MCF 10A (cell line): ENCODE measurements around the gene NCDN. TPM values are rescaled to one million over a fixed set of nuclear protein-coding genes. Genes with fewer than 3 reads are reported as not detected.

Experiments used
- BruUV-seq: library from RNA; stranded (reverse); fragments of 400-500 nt; replicated peaks from 2 replicates; lab custom pipeline; 2021; lab: Mats Ljungman, UMichigan
- CTCF ChIA-PET: fragments of 300-600 bp; sonication (Branson Sonifier 250); formaldehyde crosslinking; extraction: SDS; loops from one replicate; lab custom pipeline; 2021; ENCODE audit warnings: antibody characterized with exemption, inconsistent platforms; lab: Yijun Ruan, JAX
- POLR2A ChIA-PET: fragments of 300-600, 350-650 bp; sonication (Branson Sonifier 250); formaldehyde crosslinking; extraction: SDS; loops from one replicate; lab custom pipeline; 2020; ENCODE audit warnings: antibody characterized with exemption, inconsistent platforms; lab: Yijun Ruan, JAX
- DNase-seq: peaks from one replicate; pipeline ENCODE4 v3.0.0-alpha.2; 2018; ENCODE audit not compliant: unreplicated experiment
- H3K27ac Mint-ChIP-seq: one replicate; pipeline ENCODE4 v1.8.0; 2022; ENCODE audit warnings: mild to moderate bottlenecking, low read depth, mixed read lengths; ENCODE audit not compliant: unreplicated experiment
- H3K27me3 Mint-ChIP-seq: one replicate; pipeline ENCODE4 v1.8.0; 2022; ENCODE audit warnings: mixed read lengths; ENCODE audit not compliant: insufficient read depth, unreplicated experiment
- H3K36me3 Mint-ChIP-seq: one replicate; pipeline ENCODE4 v1.8.0; 2022; ENCODE audit warnings: mild to moderate bottlenecking, moderate library complexity, mixed read lengths; ENCODE audit not compliant: insufficient read depth, unreplicated experiment
- H3K4me1 Mint-ChIP-seq: one replicate; pipeline ENCODE4 v1.8.0; 2022; ENCODE audit warnings: mixed read lengths; ENCODE audit not compliant: insufficient read depth, unreplicated experiment
- H3K4me3 Mint-ChIP-seq: one replicate; pipeline ENCODE4 v1.8.0; 2022; ENCODE audit warnings: mild to moderate bottlenecking, moderate library complexity, mixed read lengths; ENCODE audit not compliant: unreplicated experiment
- H3K9me3 Mint-ChIP-seq: one replicate; pipeline ENCODE4 v1.8.0; 2022; ENCODE audit warnings: mixed read lengths; ENCODE audit not compliant: unreplicated experiment
- intact Hi-C: fragments of 100-400 bp; cut with micrococcal nuclease; formaldehyde crosslinking; loops from 2 replicates; pipeline ENCODE4 v1.14.1; 2022
- total RNA-seq: library from RNA; stranded (reverse); gene quantifications from 2 replicates; pipeline ENCODE4 v1.2.3, GENCODE V29; 2022
- TF ChIP-seq, protein P1 (sequence below): fragments of 200-600 bp; IDR thresholded peaks from one replicate; pipeline ENCODE4 v1.8.0; 2022; ENCODE audit warnings: antibody characterized with exemption, mild to moderate bottlenecking; ENCODE audit not compliant: unreplicated experiment

Gene NCDN
- total RNA-seq, 1 experiment from 2014 or later = 31.5 TPM

GRCh38 chr1:35595684-35596083 lies 38.1 kb downstream of the NCDN start:
- H3K9me3 Mint-ChIP-seq = no peaks in the 10 kb centered on the region
- BruUV-seq = no TSS peak
- H3K27me3 Mint-ChIP-seq = no peaks in the 10 kb centered on the region
- H3K4me1 Mint-ChIP-seq = no peaks in the 10 kb centered on the region
- H3K4me3 Mint-ChIP-seq = no peak overlapping the region
- CTCF ChIA-PET = interaction anchor here (0.8 kb wide), 1 partner anchor 88 kb away, joined by 3 read pairs; no protein-coding TSS in a partner anchor
- H3K27ac Mint-ChIP-seq = no peak overlapping the region
- TF ChIP-seq, protein P1, sequence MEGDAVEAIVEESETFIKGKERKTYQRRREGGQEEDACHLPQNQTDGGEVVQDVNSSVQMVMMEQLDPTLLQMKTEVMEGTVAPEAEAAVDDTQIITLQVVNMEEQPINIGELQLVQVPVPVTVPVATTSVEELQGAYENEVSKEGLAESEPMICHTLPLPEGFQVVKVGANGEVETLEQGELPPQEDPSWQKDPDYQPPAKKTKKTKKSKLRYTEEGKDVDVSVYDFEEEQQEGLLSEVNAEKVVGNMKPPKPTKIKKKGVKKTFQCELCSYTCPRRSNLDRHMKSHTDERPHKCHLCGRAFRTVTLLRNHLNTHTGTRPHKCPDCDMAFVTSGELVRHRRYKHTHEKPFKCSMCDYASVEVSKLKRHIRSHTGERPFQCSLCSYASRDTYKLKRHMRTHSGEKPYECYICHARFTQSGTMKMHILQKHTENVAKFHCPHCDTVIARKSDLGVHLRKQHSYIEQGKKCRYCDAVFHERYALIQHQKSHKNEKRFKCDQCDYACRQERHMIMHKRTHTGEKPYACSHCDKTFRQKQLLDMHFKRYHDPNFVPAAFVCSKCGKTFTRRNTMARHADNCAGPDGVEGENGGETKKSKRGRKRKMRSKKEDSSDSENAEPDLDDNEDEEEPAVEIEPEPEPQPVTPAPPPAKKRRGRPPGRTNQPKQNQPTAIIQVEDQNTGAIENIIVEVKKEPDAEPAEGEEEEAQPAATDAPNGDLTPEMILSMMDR = no peak
- no peak for DNase-seq
- peaks cover 23% of the 10 kb centered on the region for H3K36me3 Mint-ChIP-seq
- intact Hi-C loops = no loop called here
- POLR2A ChIA-PET = no interaction called here

- no peak for DNase-seq
- ChIA-PET CTCF (interaction anchor here (1.1 kb wide), 1 partner anchor 29 kb away, joined by 5 read pairs; no protein-coding TSS in a partner anchor), POLR2A (interaction anchor here (0.6 to 0.7 kb wide), 2 partner anchors 11 to 26 kb away, joined by 3 read pairs; no protein-coding TSS in a partner anchor)
- H3K27ac Mint-ChIP-seq = no peak overlapping the region
- intact Hi-C loops = no loop called here
- H3K9me3 Mint-ChIP-seq = no peaks in the 10 kb centered on the region
- no peak overlapping the region for H3K4me3 Mint-ChIP-seq
- peaks cover 29% of the 10 kb centered on the region for H3K36me3 Mint-ChIP-seq
- no peaks in the 10 kb centered on the region for H3K4me1 Mint-ChIP-seq
- TF ChIP-seq, protein P1 = no peak
- H3K27me3 Mint-ChIP-seq = no peaks in the 10 kb centered on the region
- no TSS peak for BruUV-seq
Observed at GRCh38 chr1:35597870-35598269, 40.3 kb downstream of the NCDN start.

GRCh38 chr1:35598895-35599294 lies 41.3 kb downstream of the NCDN start:
- Mint-ChIP-seq H3K27me3 (no peaks in the 10 kb centered on the region), H3K4me1 (no peaks in the 10 kb centered on the region), H3K36me3 (peaks cover 40% of the 10 kb centered on the region), H3K27ac (peak overlapping the region; percentile 55), H3K9me3 (no peaks in the 10 kb centered on the region), H3K4me3 (no peak overlapping the region)
- intact Hi-C loops = no loop called here
- POLR2A ChIA-PET = no interaction called here
- no TSS peak for BruUV-seq
- DNase-seq = no peak
- TF ChIP-seq, protein P1 = no peak
- CTCF ChIA-PET = interaction anchor here (1.4 to 2.0 kb wide), 2 partner anchors 10 to 127 kb away, joined by 4 to 5 read pairs; no protein-coding TSS in a partner anchor

DNA sequence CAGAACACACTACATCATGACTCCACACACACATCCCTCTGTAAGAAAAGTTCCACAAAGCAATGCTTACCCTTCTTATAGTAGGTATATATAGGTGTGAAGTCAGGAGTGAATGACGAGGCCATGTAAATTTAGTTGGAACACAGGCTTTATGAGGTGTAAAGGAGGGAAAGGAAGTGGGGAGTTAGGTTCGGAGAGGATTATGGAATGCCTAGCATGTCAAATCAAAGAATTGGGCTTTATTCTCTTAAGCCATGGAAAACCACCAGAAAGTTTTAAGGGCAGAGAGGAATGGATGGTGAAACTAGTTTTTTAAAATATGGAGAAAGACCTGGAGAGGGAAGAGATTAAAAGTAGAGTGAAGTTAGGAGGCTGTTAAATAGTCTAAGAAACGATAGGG lies 41.8 kb downstream of the NCDN start:
- Mint-ChIP-seq H3K27ac (peak overlapping the region; percentile 55), H3K4me1 (no peaks in the 10 kb centered on the region), H3K9me3 (no peaks in the 10 kb centered on the region), H3K27me3 (no peaks in the 10 kb centered on the region), H3K4me3 (no peak overlapping the region), H3K36me3 (peaks cover 45% of the 10 kb centered on the region)
- no peak for DNase-seq
- TF ChIP-seq, protein P1 = no peak
- intact Hi-C loops = no loop called here
- ChIA-PET CTCF (interaction anchor here (1.4 to 2.0 kb wide), 2 partner anchors 9 to 127 kb away, joined by 4 to 5 read pairs; no protein-coding TSS in a partner anchor), POLR2A (no interaction called here)
- BruUV-seq = no TSS peak
